Fibroblast of skin of left quadriceps (primary cell): ENCODE results near the gene MFAP3.
A peak's percentile ranks its signal among the peaks of the same experiment; 100 is the strongest.

Experiments
- DNase-seq, 2 experiments: peaks; one replicate each; pipeline ENCODE4 v3.0.0-alpha.2; 2013; ENCODE audit warnings: low read depth in 2 of 2

The MFAP3 gene

GRCh38 chr5:154092356-154093141 is 53.8 kb downstream of the MFAP3 start:
- DNase-seq, result peak in 1 of 2 experiments; percentile 8

GRCh38 chr5:154093142-154093532 is 54.4 kb downstream of the MFAP3 start:
- DNase-seq, result no peak

GRCh38 chr5:154095904-154096303 is 57.1 kb downstream of the MFAP3 start:
- DNase-seq, result no peak

GRCh38 chr5:154097031-154097430 is 58.3 kb downstream of the MFAP3 start:
- no peak for DNase-seq

- no peak for DNase-seq
Measured at GRCh38 chr5:154098465-154098864, 59.7 kb downstream of the MFAP3 start.

GRCh38 chr5:154101184-154101583 is 62.4 kb downstream of the MFAP3 start:
- DNase-seq, result no peak

- no peak for DNase-seq
Measured at GRCh38 chr5:154103233-154103632, 64.5 kb downstream of the MFAP3 start.
